A673 (cell line): ENCODE measurements around the gene RASIP1. TPM values are rescaled to one million over a fixed set of nuclear protein-coding genes. Genes with fewer than 3 reads are reported as not detected.
"Not testable (repeated sequence)": the region's sequence is repeated elsewhere in the genome, so short reads cannot be mapped to it uniquely, and the experiment has no call there.

Experiments used
- BruUV-seq: library from RNA; stranded (reverse); fragments of 400-500 nt; replicated peaks from 2 replicates; lab custom pipeline; 2021; lab: Mats Ljungman, UMichigan
- CTCF ChIA-PET: fragments of 300-600 bp; sonication (Branson Sonifier 250); formaldehyde crosslinking; loops from one replicate; lab custom pipeline; 2022; ENCODE audit warnings: antibody characterized with exemption; lab: Charles Lee
- POLR2A ChIA-PET: fragments of 300-600 bp; sonication (Branson Sonifier 250); formaldehyde crosslinking; loops from one replicate; lab custom pipeline; 2022; ENCODE audit warnings: antibody characterized with exemption; ENCODE audit not compliant: low non-redundant PET; lab: Charles Lee
- DNase-seq: peaks from one replicate; pipeline ENCODE4 v3.0.0-alpha.2; 2015; ENCODE audit warnings: low spot score
- H3K27ac ChIP-seq: fragments of 200-600 bp; sonication (generic); 2 replicates; pipeline ENCODE4 v1.5.1; 2016; ENCODE audit warnings: mixed run types, low read depth, mild to moderate bottlenecking, mixed read lengths, antibody characterized with exemption, low read length; ENCODE audit not compliant: poor library complexity, severe bottlenecking
- H3K27me3 ChIP-seq: fragments of 200-600 bp; sonication (generic); replicated peaks from 2 replicates; pipeline ENCODE4 v1.6.1; 2017; ENCODE audit warnings: mixed run types, low read depth, mild to moderate bottlenecking, mixed read lengths, antibody characterized with exemption, low read length; ENCODE audit not compliant: insufficient read depth, poor library complexity
- H3K36me3 ChIP-seq: fragments of 200-600 bp; sonication (generic); 2 replicates; pipeline ENCODE4 v1.6.1; 2016; ENCODE audit warnings: mixed run types, mild to moderate bottlenecking, mixed read lengths, antibody characterized with exemption, low read length; ENCODE audit not compliant: insufficient read depth, poor library complexity, severe bottlenecking
- H3K4me1 ChIP-seq: fragments of 200-600 bp; sonication (generic); 2 replicates; pipeline ENCODE4 v1.6.1; 2017; ENCODE audit warnings: mixed run types, mild to moderate bottlenecking, mixed read lengths, antibody characterized with exemption, low read length; ENCODE audit not compliant: insufficient read depth, poor library complexity, severe bottlenecking
- H3K4me3 ChIP-seq: fragments of 200-600 bp; sonication (generic); 2 replicates; pipeline ENCODE4 v1.5.1; 2016; ENCODE audit warnings: low read depth, mixed run types, mild to moderate bottlenecking, mixed read lengths, low read length; ENCODE audit not compliant: poor library complexity, severe bottlenecking
- H3K9me3 ChIP-seq: fragments of 200-600 bp; sonication (generic); 2 replicates; pipeline ENCODE4 v1.6.1; 2016; ENCODE audit warnings: mixed run types, low read depth, mild to moderate bottlenecking, mixed read lengths, antibody characterized with exemption, low read length; ENCODE audit not compliant: poor library complexity, severe bottlenecking
- CTCF ChIP-seq: fragments of 300-800, 200-600 bp; sonication (generic); conservative IDR thresholded peaks from 2 replicates; pipeline ENCODE4 v1.5.1; 2017; ENCODE audit warnings: low read depth, mild to moderate bottlenecking, antibody characterized with exemption, low read length, moderate library complexity, mixed read lengths
- EZH2 ChIP-seq: fragments of 200-600 bp; sonication (generic); IDR thresholded peaks from 2 replicates; pipeline ENCODE4 v1.6.1; 2017; ENCODE audit warnings: borderline replicate concordance, low read depth, mild to moderate bottlenecking, mixed read lengths, antibody characterized with exemption, low read length; ENCODE audit not compliant: poor library complexity, severe bottlenecking
- intact Hi-C: fragments of 100-400 bp; cut with micrococcal nuclease; formaldehyde crosslinking; loops from one replicate; pipeline ENCODE4 v1.10.0; 2022; ENCODE audit not compliant: unreplicated experiment
- total RNA-seq: library from RNA; stranded (reverse); gene quantifications from 2 replicates; pipeline ENCODE4 v1.2.3, GENCODE V29; 2021

RASIP1 gene
- total RNA-seq, 1 experiment from 2014 or later = 3.8 TPM

DNA sequence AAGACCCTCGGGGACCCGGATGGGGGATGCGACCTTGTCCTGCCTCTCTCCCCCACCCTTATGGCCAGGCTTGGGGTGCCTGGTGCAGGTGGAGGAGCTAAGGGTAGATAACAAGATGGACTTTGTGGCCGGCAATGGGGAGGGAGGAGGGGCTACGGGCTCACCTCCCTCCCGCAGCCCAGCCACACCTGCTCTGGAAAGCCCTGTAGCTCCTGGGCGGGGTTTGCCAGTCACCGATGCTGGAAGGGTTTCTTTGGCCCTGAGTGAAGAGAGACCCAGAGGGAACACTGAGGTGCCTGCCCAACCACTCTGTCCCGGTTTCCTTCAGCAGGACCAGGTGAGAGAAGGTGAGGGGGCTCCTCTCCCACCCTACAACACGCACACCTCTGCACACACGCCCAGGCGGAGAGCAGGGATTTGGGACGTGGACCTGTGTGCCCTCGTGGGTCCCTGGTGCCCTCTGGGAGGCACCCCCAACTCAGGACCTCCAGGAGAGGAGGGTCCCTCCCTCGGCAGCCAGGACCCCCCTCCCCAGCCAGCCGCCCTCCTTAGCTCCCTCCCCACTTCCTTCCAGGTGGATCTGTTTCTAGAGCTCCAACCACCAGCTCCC lies 44.6 kb downstream of the RASIP1 start, which contains the start of gene FUT2:
FUT2 (plus strand) TSS at position 229 of the 610 bp plus-strand sequence. CDS start 6,986 bp downstream, outside the sequence.
- POLR2A ChIA-PET = no interaction called here

DNA sequence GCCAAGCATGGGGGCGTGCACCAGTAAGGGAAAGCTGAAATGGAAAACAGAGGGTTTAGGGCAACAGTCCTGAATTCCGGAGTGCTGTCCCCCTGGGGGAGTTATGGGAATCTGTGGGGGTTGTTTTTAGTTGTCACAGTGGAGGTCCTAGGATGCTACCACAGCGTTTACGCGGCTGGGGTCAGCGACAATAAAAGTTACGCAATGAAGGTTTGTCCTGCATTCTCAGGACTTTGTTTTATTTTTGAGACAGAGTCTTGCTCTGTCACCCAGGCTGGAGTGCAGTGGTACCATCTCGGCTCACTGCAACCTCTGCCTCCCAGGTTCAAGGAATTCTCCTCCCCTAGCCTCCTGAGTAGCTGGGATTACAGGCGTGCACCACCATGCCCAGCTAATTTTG lies 46.8 kb downstream of the RASIP1 start:
- BruUV-seq, POLR2A ChIA-PET, H3K36me3 ChIP-seq, H3K27ac ChIP-seq, H3K4me3 ChIP-seq, CTCF ChIA-PET, H3K27me3 ChIP-seq, DNase-seq, H3K9me3 ChIP-seq, intact Hi-C loops: not testable (repeated sequence)
- H3K4me1 ChIP-seq = peaks cover 10% of the 10 kb centered on the region

More for the DNA sequence above, 44.6 kb downstream of the RASIP1 start, which contains the start of gene FUT2:
- Histone ChIP-seq H3K27ac (peak within 1 kb of the TSS; percentile 50), H3K4me1 (peaks cover 10% of the 10 kb centered on the region), H3K4me3 (peak within 1 kb of the TSS; percentile 27), H3K9me3 (no peaks in the 10 kb centered on the region), H3K36me3 (no peaks in the 10 kb centered on the region), H3K27me3 (no peaks in the 10 kb centered on the region)
- CTCF ChIA-PET = no interaction called here
- DNase-seq = no peak
- TF ChIP-seq CTCF (no peak), EZH2 (no peak)
- BruUV-seq = no TSS peak
- intact Hi-C loops = no loop called here

GRCh38 chr19:48689449-48689848 lies 51.0 kb downstream of the RASIP1 start:
- POLR2A ChIA-PET = no interaction called here
- no peak for TF ChIP-seq CTCF
- CTCF ChIA-PET = no interaction called here

DNA sequence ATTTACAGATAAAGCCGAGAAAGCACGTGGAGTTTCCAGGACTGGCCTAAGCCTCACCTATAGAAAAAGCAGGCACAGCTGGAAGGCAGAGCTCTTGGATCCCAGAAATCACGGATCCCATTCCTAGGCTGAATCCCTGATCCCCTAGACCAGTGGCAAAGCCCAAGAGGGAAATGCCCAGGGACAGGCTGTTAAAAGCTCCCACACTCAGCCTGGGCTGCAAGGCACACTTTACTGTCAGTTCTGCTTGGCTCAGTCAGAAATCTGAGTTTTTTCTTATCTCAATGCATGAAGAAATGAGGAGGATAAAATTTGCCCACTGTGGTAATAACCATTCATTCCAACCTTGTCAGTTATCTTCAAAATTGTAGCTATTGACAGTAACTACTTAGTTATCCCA lies 52.6 kb downstream of the RASIP1 start:
- no peak for DNase-seq
- no peaks in the 10 kb centered on the region for H3K4me1 ChIP-seq
- H3K27ac ChIP-seq = no peak overlapping the region
- H3K9me3 ChIP-seq = no peaks in the 10 kb centered on the region
- ChIA-PET POLR2A (no interaction called here), CTCF (no interaction called here)
- H3K36me3 ChIP-seq = no peaks in the 10 kb centered on the region
- BruUV-seq = no TSS peak
- H3K4me3 ChIP-seq = no peak overlapping the region
- intact Hi-C loops = no loop called here
- H3K27me3 ChIP-seq = no peaks in the 10 kb centered on the region
- no peak for TF ChIP-seq EZH2
- TF ChIP-seq CTCF = no peak

More at GRCh38 chr19:48689449-48689848, 51.0 kb downstream of the RASIP1 start:
- intact Hi-C loops = no loop called here
- Histone ChIP-seq H3K27me3 (no peaks in the 10 kb centered on the region), H3K4me3 (no peak overlapping the region), H3K27ac (no peak overlapping the region), H3K36me3 (no peaks in the 10 kb centered on the region), H3K4me1 (no peaks in the 10 kb centered on the region), H3K9me3 (no peaks in the 10 kb centered on the region)
- no peak for DNase-seq
- no TSS peak for BruUV-seq

DNA sequence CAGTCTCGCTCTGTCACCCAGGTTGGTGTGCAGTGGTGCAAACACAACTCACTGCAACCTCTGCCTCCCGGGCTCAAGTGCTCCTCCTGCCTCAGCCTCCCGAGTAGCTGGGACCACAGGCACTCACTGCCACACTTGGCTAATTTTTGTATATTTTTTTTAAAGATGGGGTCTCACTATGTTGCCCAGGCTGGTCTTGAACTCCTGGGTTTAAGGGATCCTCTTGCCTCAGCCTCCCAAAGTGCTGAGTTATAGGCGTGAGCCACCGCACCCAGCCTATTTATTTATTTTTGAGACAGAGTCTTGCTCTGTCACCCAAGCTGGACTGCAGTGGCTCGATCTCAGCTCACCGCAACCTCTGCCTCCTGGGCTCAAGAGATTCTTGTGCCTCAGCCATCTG lies 53.8 kb downstream of the RASIP1 start:
- H3K36me3 ChIP-seq, POLR2A ChIA-PET, CTCF ChIA-PET, DNase-seq, H3K9me3 ChIP-seq, H3K4me1 ChIP-seq, H3K27me3 ChIP-seq, intact Hi-C loops, H3K27ac ChIP-seq, H3K4me3 ChIP-seq, BruUV-seq: not testable (repeated sequence)
